Measurements from ENCODE around the gene IL12RB1.

DNA sequence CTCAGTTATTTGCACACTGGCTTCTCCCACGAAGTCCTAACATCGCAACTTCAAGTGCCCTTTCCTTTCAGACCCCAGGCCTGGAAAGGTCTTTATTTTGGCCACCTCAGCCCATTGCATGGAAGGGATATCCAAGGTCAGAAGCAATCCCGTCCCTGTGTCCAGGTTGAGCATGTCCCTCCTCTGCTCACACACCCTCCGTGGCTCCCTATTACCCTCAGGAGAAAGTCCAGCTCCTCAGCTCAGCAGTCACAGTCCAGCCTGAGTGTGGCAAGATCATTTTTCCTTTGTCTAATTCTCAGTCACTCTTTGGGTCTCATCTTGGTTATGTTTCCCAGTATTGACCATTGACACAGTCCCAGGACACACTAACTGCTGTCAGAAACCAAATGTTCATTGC lies 59.6 kb downstream of the IL12RB1 start:
- TF ChIP-seq, protein P1, sequence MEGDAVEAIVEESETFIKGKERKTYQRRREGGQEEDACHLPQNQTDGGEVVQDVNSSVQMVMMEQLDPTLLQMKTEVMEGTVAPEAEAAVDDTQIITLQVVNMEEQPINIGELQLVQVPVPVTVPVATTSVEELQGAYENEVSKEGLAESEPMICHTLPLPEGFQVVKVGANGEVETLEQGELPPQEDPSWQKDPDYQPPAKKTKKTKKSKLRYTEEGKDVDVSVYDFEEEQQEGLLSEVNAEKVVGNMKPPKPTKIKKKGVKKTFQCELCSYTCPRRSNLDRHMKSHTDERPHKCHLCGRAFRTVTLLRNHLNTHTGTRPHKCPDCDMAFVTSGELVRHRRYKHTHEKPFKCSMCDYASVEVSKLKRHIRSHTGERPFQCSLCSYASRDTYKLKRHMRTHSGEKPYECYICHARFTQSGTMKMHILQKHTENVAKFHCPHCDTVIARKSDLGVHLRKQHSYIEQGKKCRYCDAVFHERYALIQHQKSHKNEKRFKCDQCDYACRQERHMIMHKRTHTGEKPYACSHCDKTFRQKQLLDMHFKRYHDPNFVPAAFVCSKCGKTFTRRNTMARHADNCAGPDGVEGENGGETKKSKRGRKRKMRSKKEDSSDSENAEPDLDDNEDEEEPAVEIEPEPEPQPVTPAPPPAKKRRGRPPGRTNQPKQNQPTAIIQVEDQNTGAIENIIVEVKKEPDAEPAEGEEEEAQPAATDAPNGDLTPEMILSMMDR (conservative IDR thresholded peaks at IDR 0.05 in 1 of 2, IDR thresholded peaks at IDR 0.05 in 1 of 2; ENCODE audit: extremely low read depth in 1 of 2, insufficient read depth in 1 of 2, low read depth in 1 of 2, low read length in 2 of 2): no peak
- no peak for TF ChIP-seq EZH2 (IDR thresholded peaks at IDR 0.05; ENCODE audit: borderline replicate concordance, low read length)

Data from mammary epithelial cell (primary cell).